M059J (cell line): Measurements from ENCODE around the gene RNF130. TPM values are rescaled to one million over a fixed set of nuclear protein-coding genes. Genes with fewer than 3 reads are reported as not detected.
"Not testable (repeated sequence)": the region's sequence is repeated elsewhere in the genome, so short reads cannot be mapped to it uniquely, and the experiment has no call there.

Experiments
- DNase-seq: peaks from one replicate; pipeline ENCODE4 v3.0.0-alpha.2; 2012; ENCODE audit warnings: low read depth
- total RNA-seq: library from RNA; depleted of rRNA; stranded (reverse); fragments of >200 nt; shearing (Covaris generic); gene quantifications from 2 replicates; pipeline ENCODE4 v1.2.3, GENCODE V29; 2014

Gene RNF130
- total RNA-seq, 1 experiment from 2014 or later: 50.6 TPM

DNA sequence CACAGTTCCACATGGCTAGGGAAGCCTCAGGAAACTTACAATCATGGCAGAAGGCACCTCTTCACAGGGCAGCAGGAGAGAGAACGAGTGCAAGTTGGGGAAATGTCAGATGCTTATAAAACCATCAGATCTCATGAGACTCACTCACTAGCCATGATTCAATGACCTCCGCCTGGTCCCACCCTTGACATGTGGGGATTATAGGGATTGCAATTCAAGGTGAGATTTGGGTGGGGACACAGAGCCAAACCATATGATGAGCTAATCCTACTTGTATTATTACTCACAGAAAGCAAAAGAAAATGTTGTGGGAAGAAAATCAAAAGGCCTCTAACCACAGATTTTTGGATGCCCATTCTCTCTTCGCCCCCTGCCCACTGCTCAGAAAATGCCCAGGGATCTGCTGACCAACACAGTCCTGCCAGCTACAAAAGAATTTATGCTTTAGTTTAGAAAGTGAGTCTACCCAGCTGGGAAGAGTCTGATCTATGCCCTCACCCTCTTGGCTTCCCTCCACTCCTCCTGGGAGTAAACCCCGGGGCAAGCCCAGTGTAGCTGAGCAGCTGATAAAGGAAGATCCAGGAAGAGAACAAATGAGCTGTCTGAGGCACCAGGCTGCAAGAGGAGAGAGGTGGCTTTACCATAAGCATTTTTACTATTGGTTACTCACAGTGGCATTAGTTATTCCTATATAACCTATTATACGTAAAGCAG lies 53.1 kb downstream of the RNF130 start:
- DNase-seq: no peak

DNA sequence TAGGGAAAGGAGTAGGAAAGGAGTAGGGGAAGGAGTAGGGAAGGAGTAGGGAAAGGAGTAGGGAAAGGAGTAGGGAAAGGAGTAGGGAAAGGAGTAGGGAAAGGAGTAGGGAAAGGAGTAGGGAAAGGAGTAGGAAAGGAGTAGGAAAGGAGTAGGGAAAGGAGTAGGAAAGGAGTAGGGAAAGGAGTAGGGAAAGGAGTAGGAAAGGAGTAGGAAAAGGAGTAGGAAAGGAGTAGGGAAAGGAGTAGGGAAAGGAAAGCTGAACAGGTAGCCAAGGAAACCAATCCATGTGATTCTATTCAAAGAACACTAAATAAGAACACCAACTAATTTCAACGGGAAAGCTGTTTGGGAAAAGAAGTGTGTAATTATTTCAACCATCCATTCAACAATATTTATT lies 56.0 kb downstream of the RNF130 start:
- not testable (repeated sequence) for DNase-seq

DNA sequence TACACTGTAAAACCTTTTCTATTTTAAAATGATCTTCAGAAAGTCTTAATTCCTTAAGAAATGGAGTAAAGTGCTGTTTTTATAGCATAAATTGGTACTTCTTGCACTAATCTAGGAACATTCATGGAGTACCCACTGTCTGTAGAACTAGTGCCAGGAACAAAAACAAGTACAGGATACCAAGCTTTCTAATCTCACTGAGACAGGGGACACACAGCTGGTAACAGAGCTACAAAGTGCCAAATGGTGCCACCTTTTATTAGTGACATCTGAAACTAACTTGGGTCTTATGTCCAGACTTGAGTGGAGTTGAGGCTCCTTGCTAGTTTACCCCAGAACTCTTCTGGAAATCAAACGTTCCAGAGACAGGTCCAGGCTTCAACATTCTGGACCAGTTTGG lies 57.9 kb downstream of the RNF130 start:
- DNase-seq: no peak

DNA sequence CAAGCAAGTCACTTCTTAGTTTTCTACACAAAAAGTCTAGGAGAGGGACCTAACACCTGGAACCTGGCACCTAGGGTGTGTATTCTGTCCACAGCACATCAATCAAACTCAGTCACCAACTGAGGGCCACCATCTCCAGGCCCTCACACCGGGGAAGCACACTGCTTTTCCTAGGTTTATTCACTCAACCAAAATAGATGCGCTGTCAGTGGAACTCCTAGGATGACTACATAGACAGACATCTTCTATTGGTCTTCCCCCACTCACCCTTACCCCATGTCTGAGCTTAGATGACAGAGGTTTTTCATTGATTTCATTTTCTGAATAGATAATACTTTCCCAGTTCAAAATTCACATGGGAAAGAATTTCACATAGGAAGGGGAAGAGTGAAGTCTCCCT lies 59.2 kb downstream of the RNF130 start:
- DNase-seq: no peak

DNA sequence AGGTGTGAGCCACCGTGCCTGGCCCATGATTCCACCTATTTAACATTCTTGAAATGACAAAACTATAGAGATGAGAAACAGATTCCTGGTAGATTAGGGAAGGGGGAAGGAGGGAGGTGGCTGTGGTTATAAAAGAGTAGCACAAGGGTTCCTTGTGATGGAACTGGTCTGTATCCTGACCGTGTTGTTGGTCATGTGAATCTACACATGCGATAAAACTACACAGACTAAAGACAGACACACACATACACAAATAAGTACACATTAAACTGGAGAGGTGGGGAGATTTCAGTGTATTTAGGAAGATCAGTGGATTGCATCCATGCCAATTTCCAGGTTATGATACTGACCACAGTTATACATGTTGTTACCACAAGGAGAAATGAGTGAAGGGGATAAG lies 60.9 kb downstream of the RNF130 start:
- no peak for DNase-seq

DNA sequence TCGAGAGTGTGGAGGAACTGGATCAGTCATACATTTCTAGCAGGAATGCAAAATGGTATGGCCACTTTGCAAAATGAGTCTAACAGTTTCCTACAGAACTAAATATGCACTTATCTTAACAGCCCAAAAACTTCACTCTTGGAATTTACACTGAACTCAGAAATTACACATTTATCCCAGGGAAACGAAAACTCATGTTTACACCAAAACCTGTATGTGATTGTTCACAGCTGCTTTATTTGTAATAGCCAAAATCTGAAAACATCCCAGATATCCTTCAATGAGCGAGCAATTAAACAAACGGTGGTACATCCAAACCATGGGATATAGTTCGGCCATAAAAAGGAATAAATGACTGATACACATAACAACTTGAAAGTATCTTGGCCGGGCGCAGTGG lies 62.0 kb downstream of the RNF130 start:
- no peak for DNase-seq

DNA sequence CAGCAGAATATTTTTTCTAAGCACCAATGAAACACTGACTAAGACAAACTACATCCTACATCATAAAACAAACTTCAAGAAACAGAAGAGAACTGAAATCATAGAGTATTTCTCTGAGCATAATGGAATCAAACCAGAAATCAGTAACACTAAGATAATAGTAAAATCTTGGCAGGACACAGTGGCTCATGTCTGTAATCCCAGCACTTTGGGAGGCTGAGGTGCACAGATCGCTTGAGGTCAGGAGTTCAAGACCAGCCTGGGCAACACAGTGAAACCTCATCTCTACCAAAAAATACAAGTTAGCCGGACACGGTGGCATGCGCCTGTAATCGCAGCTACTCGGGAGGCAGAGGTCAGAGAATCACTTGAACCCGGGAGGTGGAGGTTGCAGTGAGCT lies 63.1 kb downstream of the RNF130 start:
- no peak for DNase-seq

DNA sequence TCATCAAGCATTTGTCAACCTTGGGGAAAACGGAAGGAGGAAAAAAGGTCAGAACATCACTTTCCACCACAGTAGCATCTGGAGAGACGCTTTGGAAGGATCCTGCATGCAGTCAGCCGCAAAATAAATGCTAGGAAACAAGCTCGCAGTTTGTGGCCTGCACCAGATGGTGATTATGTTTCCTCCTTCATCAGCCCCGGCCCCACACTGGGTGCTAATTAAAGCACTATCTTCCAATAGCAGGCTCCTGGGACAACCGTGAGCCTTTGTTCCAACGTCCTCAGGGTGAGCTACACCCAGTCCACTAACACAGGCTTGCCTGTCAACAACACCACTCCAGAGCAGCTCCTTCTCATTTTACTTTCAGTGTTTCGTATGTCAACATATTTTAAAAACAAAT lies 64.0 kb downstream of the RNF130 start:
- DNase-seq: no peak

DNA sequence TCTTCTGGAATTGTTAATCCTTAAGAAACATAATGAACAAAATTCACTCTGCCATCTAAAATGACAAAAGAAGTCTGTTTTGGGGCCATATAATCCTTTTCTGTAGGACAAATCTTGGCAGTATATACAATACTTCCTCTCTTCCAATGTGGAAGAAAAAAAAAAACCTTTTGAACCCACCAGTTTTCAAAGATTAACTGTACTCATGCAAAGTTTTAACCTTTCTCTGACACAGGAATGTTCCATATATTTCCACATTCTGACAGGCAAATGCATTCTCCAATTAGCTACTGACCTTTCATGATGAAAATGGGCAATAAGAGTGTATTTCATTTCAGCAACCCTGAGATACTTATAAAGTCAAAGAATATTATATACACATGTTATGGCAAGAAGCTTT lies 65.4 kb downstream of the RNF130 start:
- DNase-seq: no peak

DNA sequence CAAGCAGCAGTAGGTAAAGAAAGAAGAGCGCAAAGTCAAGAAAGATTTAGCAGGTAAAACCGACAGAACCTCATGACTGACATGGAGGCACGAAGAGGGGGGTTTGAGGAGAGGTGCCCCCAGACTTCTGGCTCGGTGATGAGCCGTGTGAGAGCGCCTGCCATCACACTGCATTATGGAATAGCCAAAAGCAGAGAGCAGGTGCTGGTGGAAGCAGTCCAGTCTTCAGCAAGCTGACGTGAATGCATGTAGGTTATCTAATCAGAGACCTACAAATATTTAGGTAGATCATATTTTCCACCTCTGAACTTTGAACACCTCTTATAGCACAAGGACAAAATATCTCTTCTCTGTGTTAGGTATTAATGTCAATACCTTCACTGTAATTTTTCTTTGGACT lies 68.4 kb downstream of the RNF130 start:
- no peak for DNase-seq

DNA sequence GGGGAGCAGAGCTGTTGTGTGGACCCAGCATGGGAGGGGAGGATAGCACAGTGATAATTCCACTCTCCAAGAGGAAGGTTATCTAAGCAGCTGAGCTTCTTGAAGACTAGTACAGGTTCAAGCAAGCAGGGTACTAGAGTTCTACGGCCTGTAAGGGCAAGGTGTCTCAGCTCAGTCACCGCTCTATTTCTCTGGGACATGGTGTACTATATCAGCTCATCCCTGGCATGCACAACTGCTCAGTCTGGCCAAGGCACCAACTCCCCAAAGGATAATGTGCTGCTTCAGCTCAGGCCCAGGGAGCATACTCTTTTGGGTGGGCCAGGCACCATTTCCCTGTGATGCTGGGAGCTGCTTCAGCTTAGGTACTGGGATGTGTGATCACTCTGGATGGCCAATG lies 69.8 kb downstream of the RNF130 start:
- DNase-seq: no peak

DNA sequence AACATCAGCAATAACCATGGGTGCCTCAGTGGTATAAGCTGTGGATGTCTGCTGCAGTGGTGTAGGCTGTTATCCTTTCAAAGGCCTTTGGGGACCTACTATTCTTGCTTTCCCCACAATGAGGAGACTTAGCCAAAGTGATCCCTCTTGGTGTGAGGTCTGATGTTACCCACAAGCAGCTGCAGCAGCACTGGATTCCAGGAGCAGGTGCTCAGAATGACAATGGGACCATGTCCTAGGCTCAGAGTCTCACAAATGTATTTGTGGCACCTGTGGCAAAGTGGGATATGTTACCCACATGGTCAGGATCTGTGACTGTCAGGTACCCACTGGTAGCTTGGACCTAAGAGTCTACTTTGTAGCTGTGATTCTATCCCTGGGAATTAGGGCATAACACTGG lies 70.4 kb downstream of the RNF130 start:
- DNase-seq: no peak

DNA sequence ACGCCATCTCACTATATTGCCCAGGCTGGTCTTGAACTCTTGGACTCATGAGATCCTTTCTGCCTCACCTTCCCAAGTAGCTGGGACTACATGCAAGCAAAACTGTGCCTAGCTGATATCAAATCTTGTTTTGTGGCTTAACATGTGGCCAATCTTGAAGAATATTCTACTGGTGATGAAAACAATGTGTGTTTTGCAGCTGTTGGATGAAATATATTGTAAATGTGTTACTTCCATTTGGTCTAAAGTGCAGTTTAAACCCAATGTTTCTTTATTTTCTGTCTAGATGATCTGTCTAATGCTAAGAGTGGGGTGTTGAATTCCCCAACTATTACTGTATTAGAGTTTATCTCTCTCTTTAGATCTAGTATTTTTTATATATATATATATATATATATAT lies 73.1 kb downstream of the RNF130 start:
- no peak for DNase-seq

DNA sequence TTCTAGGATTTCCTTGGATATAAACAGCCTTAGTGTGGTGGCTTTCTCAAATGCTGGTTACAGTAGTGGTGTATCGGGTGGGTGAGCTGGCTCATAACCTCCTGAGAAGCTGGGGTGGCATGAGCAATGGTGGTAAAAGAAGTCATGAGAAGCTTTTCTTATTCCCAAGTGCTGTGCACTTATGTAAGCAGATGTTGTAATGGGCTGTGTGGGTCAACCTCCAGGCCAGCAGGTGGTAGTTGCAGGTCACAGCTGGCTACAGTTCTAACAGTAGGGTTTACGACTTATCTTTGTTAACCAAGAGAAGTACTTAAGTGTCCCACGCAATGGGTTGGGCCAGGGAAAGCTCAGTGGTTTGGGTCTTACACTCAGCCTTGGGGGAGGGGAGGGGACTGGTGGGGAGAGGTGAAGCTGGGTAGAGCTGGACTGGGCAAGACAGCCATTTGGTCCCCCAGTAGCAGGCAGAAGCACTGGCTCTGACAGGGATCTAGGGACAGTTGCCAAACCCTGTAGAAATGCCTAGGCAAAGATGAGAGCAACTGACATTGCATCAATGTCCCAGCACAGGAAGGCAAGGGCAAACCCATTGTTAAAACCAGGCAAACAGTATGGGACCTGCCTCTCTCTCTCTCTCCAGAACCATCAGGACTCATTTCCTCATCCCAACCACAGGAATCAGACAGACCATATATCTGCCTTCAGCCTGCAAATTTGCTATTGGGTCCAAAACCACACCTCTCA lies 76.8 kb downstream of the RNF130 start:
- DNase-seq: no peak

DNA sequence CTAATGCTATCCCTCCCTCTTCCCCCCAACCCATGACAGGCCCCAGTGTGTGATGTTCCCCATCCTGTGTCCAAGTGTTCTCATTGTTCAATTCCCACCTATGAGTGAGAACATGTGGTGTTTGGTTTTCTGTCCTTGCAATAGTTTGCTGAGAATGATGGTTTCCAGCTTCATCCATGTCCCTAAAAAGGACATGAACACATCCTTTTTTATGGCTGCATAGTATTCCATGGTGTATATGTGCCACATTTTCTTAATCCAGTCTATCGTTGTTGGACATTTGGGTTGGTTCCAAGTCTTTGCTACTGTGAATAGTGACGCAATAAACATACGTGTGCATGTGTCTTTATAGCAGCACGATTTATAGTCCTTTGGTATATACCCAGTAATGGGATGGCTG lies 78.7 kb downstream of the RNF130 start:
- not testable (repeated sequence) for DNase-seq

DNA sequence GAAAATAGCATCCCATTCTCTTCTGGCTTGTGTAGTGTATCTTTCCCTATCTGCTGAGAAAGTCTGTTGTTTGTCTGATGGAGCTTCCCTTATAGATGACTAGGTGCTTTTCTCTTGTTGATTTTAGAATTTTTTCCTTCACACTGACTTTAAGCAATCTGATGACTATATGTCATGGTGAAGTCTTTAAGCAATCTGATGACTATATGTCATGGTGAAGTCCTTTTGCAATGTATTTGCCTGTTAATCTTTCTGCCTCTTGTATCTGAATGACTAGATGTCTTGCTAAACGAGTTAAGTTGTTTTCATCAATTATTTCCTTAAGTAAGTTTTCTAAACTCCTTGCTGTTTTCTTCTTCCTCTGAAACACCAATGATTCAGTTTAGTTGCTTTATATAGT lies 80.5 kb downstream of the RNF130 start:
- DNase-seq: no peak

DNA sequence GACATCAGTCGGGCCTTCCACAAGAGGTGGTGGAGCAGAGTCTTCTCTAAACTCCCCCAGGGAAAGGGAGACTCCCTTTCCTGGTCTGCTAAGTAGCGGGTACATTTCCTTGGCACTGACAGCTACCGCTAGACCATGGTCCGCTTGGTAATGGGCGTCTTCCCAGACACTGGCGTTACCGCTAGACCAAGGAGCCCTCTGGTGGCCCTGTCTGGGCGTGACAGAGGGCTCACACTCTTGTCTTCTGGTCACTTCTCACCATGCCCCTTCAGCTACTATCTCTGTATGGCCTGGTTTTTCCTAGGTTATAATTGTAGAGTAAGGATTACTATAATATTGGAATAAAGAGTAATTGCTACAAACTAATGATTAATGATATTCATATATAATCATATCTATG lies 81.0 kb downstream of the RNF130 start:
- DNase-seq: not testable (repeated sequence)

DNA sequence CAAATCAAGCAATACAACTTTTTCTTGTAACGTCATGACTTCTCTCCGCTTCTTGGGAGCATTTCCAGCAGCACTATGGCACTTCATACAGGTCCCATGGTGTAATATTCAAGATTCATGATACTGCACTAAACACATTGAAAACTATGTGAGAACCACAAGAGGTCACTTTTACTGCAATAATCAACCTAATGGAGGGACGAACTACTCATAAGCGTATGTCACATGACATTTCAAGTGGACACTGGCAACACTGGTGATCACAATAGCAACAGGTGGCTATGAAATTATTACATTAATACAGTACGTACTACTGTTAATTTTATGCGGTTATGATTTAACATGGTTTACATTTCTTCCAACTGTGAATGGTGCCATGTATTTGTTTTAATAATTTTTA lies 85.2 kb downstream of the RNF130 start:
- peak; percentile 9 for DNase-seq

DNA sequence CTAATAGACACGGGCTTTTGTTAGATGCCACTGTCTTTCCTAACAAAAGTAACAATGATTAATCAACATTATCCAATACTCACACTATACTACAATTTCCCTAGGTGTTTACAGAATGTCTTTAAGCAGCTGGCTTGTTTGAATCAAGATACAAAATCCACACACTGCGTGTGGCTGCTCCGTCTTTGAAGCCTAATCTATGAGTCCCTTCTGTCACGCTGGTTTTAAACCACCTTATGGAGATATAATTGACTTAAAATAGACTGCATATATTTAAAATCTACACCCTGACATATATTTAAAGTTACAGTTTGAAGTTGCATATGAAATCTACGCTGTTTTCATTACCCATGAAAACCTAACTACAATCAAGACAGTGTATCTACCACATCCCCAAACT lies 89.9 kb downstream of the RNF130 start:
- DNase-seq: no peak

DNA sequence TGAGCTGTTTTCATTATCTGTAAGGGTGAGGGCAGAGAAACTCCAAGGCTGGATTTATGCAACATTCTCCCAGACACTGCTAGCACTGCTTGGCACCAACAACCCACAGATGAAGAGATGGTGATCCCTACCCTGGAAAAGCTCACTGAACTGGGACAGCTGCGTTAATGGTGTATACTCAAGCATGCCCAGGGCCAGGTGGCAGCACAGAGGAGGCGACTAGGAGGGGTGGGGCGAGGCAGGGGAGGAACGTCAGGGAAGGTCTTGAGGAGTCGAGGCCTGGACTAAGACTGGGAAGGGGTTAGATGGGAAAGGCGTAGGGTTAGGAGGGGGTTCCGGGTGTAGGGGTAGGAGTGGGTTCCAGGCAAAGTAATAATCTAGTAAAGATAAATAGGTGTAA lies 90.8 kb downstream of the RNF130 start:
- DNase-seq: no peak

DNA sequence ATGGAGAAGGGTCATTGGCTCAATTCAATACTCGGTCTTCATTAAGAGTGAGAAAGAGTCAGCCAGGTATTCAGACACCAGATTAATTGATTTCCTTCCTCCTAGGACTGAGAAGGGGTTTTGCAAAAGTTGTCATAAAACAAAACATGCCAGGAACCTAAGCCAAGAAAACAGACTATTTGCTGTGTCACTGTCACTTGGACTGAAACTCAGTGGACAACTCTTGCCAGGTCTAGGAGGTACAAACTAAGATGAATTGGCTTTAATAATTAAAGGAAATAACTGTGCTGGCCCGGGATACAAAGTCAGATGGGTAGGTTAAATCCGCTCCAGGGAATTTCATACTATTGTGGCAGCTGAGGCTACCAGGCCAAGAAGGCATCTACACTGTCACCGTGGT lies 92.8 kb downstream of the RNF130 start:
- no peak for DNase-seq

DNA sequence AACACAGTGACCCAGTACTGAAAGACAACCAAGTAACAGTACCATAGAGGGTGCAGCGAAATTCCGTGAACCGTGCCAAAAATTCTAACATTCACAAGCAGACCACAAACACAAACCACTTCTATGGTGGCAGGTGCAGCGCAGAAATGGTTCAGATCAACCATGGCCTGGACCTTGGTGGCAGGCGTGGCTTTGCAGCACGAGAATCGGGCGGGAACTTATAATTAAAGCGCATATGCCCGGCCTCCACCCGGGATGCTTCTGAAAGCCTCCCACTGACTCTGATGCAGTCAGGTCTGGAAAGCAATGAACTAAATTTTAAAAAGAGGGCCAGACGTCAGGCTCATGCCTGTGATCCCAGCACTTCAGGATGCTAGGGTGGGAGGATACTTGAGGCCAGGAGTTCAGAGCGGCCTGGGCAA lies 95.8 kb downstream of the RNF130 start:
- DNase-seq: no peak

DNA sequence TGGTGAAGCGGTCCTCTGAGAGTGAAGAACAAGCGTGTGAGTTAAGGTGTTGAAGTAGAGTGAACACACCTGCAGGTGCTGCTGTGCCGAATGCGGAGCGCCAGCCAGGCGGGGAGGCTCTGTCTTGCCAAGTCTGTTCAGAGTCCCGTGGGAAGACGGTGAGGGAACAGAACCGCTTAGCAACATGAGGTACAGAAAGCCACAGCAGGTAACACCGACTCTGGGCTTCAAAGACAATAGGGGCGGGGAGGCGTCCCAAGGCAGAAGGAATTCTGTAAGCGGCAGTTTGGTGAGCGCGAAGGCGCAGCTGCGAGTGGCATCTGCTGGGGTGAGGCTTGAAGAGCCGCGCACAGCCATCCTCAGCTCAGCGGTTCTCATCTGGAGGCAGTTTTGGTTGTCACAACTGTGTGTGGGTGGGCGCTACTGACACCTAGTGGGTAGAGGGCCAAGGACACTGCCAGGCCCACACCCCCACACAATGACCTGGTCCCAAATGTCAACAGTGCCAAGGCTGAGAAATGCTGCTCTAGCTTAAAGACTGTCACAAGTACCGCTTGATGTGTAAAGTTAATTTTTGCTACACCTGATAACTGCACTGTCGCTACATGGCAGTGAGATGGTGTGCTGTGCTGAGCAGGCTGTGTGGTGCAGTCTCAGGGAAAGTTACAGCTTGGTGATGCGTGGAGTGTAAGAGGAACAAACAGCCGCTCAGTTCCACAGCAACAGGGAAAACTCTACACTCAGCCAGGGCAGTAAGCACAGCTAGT lies 96.4 kb downstream of the RNF130 start:
- peak; percentile 7 for DNase-seq
